Measurements from ENCODE around the gene SLC26A11.

DNA sequence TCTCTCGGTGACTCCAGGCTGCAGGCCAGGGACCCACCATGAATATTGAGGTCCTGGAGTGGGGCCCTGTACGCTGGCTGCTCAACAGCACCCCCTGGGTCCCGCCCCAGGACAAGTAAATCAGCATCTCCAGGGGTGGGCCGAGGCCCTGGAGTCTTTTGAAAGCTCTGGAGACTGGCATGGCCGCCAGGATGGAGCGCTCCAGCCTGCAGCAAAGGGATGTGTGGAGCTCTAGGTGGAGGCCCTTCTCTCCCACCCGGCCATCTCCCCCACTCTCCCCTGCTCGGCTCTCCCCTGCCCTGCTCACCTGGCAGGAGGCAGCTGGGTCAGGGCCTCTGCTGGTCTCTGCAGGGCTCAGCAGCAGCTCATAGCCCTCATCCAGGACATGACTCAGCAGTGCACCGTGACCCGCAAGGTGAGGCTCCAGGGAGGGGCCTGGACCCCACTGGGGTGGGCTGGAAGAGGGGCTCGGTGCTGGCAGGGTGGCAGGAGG lies 16.7 kb upstream of the SLC26A11 start:
- TF ChIP-seq POLR2A (IDR thresholded peaks at IDR 0.05): no peak
- TF ChIP-seq, protein P1, sequence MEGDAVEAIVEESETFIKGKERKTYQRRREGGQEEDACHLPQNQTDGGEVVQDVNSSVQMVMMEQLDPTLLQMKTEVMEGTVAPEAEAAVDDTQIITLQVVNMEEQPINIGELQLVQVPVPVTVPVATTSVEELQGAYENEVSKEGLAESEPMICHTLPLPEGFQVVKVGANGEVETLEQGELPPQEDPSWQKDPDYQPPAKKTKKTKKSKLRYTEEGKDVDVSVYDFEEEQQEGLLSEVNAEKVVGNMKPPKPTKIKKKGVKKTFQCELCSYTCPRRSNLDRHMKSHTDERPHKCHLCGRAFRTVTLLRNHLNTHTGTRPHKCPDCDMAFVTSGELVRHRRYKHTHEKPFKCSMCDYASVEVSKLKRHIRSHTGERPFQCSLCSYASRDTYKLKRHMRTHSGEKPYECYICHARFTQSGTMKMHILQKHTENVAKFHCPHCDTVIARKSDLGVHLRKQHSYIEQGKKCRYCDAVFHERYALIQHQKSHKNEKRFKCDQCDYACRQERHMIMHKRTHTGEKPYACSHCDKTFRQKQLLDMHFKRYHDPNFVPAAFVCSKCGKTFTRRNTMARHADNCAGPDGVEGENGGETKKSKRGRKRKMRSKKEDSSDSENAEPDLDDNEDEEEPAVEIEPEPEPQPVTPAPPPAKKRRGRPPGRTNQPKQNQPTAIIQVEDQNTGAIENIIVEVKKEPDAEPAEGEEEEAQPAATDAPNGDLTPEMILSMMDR (IDR thresholded peaks at IDR 0.05): no peak
- TF ChIP-seq EP300 (IDR thresholded peaks at IDR 0.05): no peak
- TF ChIP-seq POLR2AphosphoS5 (IDR thresholded peaks at IDR 0.05): no peak

All from stomach (tissue), 4 donors.